Nephron progenitor cell (in vitro differentiated cells): ENCODE data around the gene GPR146.

Source experiments
- DNase-seq: peaks from one replicate; pipeline ENCODE4 v3.0.0; 2021
- H3K27ac Mint-ChIP-seq: 2 replicates; pipeline ENCODE4 v1.8.0; 2021; ENCODE audit warnings: mild to moderate bottlenecking, moderate library complexity, mixed read lengths
- H3K27me3 Mint-ChIP-seq: 2 replicates; pipeline ENCODE4 v1.8.0; 2021; ENCODE audit warnings: mild to moderate bottlenecking, low read depth, mixed read lengths; ENCODE audit not compliant: poor library complexity
- H3K36me3 Mint-ChIP-seq: 2 replicates; pipeline ENCODE4 v1.8.0; 2021; ENCODE audit warnings: low read depth, mixed read lengths
- H3K4me1 Mint-ChIP-seq: 2 replicates; pipeline ENCODE4 v1.8.0; 2021; ENCODE audit warnings: mixed read lengths
- H3K4me3 Mint-ChIP-seq: 2 replicates; pipeline ENCODE4 v1.8.0; 2021; ENCODE audit warnings: mild to moderate bottlenecking, moderate library complexity, mixed read lengths
- H3K9me3 Mint-ChIP-seq: 2 replicates; pipeline ENCODE4 v1.8.0; 2021; ENCODE audit warnings: mild to moderate bottlenecking, moderate library complexity, mixed read lengths
- CTCF ChIP-seq: fragments of 200-600 bp; sonication (generic); IDR thresholded peaks from 2 replicates; pipeline ENCODE4 v1.5.0; 2021; ENCODE audit warnings: antibody characterized with exemption

Gene GPR146

GRCh38 chr7:1049006-1049741 is 4.8 kb downstream of the GPR146 start:
- TF ChIP-seq CTCF: no peak
- no peaks in the 10 kb centered on the region for H3K36me3 Mint-ChIP-seq
- peaks cover 2% of the 10 kb centered on the region for H3K27me3 Mint-ChIP-seq
- peaks cover 82% of the 10 kb centered on the region for H3K4me1 Mint-ChIP-seq
- no peak overlapping the region for H3K4me3 Mint-ChIP-seq
- no peak overlapping the region for H3K27ac Mint-ChIP-seq
- no peaks in the 10 kb centered on the region for H3K9me3 Mint-ChIP-seq
- DNase-seq: no peak

- Mint-ChIP-seq H3K36me3 (no peaks in the 10 kb centered on the region), H3K9me3 (no peaks in the 10 kb centered on the region), H3K27me3 (peaks cover 2% of the 10 kb centered on the region), H3K4me3 (no peak overlapping the region), H3K4me1 (peaks cover 87% of the 10 kb centered on the region), H3K27ac (no peak overlapping the region)
- DNase-seq: no peak
- TF ChIP-seq CTCF: no peak
Measured at GRCh38 chr7:1049801-1050200, 5.5 kb downstream of the GPR146 start.

- Mint-ChIP-seq H3K27ac (no peak overlapping the region), H3K36me3 (no peaks in the 10 kb centered on the region), H3K27me3 (peaks cover 2% of the 10 kb centered on the region), H3K4me3 (no peak overlapping the region), H3K4me1 (peaks cover 87% of the 10 kb centered on the region), H3K9me3 (no peaks in the 10 kb centered on the region)
- TF ChIP-seq CTCF: no peak
- DNase-seq: no peak
Measured at GRCh38 chr7:1050254-1050906, 6.0 kb downstream of the GPR146 start.

GRCh38 chr7:1050956-1051690 is 6.8 kb downstream of the GPR146 start:
- no peak overlapping the region for H3K4me3 Mint-ChIP-seq
- H3K4me1 Mint-ChIP-seq: peaks cover 84% of the 10 kb centered on the region
- DNase-seq: no peak
- H3K36me3 Mint-ChIP-seq: no peaks in the 10 kb centered on the region
- H3K27ac Mint-ChIP-seq: no peak overlapping the region
- no peak for TF ChIP-seq CTCF
- peaks cover 2% of the 10 kb centered on the region for H3K27me3 Mint-ChIP-seq
- H3K9me3 Mint-ChIP-seq: no peaks in the 10 kb centered on the region

GRCh38 chr7:1052031-1052818 is 7.9 kb downstream of the GPR146 start:
- no peak overlapping the region for H3K27ac Mint-ChIP-seq
- no peak overlapping the region for H3K4me3 Mint-ChIP-seq
- no peak for TF ChIP-seq CTCF

More at GRCh38 chr7:1052031-1052818, 7.9 kb downstream of the GPR146 start:
- H3K9me3 Mint-ChIP-seq: no peaks in the 10 kb centered on the region
- DNase-seq: peak; percentile 8
- no peaks in the 10 kb centered on the region for H3K27me3 Mint-ChIP-seq
- peaks cover 82% of the 10 kb centered on the region for H3K4me1 Mint-ChIP-seq
- H3K36me3 Mint-ChIP-seq: no peaks in the 10 kb centered on the region
